Thyroid gland (tissue), 4 donors: ENCODE data around the gene FAM117A.
"Not testable (repeated sequence)": the region's sequence is repeated elsewhere in the genome, so short reads cannot be mapped to it uniquely, and the experiment has no call there.

Experiments used
- CTCF ChIP-seq, 6 experiments: fragments of 200-600 bp in 3 of 6; fragments of 450-650 bp in 3 of 6; sonication (generic) in 3 of 6; IDR thresholded peaks; one replicate each; pipeline ENCODE4 v1.5.1; 2016 to 2019; ENCODE audit warnings: antibody characterized with exemption in 6 of 6, mild to moderate bottlenecking in 2 of 6, inconsistent platforms in 1 of 6, moderate library complexity in 1 of 6
- POLR2A ChIP-seq, 2 donors: fragments of 450-650 bp; IDR thresholded peaks; one replicate each; pipeline ENCODE4 v1.6.1; 2017; ENCODE audit warnings: antibody characterized with exemption in 2 of 2, mild to moderate bottlenecking in 2 of 2, moderate library complexity in 1 of 2

DNA sequence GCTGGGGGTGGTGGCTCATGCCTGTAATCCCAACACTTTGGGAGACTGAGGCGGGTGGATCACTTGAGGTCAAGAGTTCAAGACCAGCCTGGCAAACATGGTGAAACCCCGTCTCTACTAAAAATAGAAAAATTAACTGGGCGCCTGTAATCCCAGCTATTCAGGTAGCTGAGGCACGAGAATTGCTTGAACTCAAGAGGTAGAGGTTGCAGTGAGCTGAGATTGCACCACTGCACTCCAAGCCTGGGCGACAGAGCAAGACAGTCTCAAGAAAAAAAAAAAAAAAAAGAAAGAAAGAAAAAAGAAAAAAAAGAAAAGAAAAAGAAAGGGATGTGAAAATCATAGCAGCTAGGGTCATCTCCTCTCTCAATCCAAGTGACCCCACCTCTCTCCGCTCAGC lies 39.4 kb downstream of the FAM117A start:
- not testable (repeated sequence) for TF ChIP-seq CTCF, POLR2A (IDR thresholded peaks at IDR 0.05)
